Gastroesophageal sphincter (tissue), 4 donors: ENCODE results near the gene NXF1. TPM values are rescaled to one million over a fixed set of nuclear protein-coding genes. Genes with fewer than 3 reads are reported as not detected.
A peak's percentile ranks its signal among the peaks of the same experiment; 100 is the strongest.

Experiments
- ATAC-seq: fragments of 150-250 bp; one replicate; pipeline ENCODE4 v1.9.1; 2016; ENCODE audit warnings: mild to moderate bottlenecking, moderate library complexity
- H3K27ac ChIP-seq, 4 donors: fragments of 200-600 bp; sonication (generic) in 3 of 4; 1 replicate in 3 of 4; 2 replicates in 1 of 4; pipeline ENCODE4 v1.5.1; 2016 to 2019
- H3K27me3 ChIP-seq: fragments of 200-600 bp; sonication (generic); one replicate; pipeline ENCODE4 v1.5.1; 2019
- H3K36me3 ChIP-seq, 2 donors: fragments of 200-600 bp; sonication (generic); one replicate each; pipeline ENCODE4 v1.5.1; 2019; ENCODE audit warnings: control low read depth in 1 of 2
- H3K4me1 ChIP-seq, 3 donors: fragments of 200-600 bp; sonication (generic); 1 replicate in 2 of 3; 2 replicates in 1 of 3; pipeline ENCODE4 v1.5.1; 2016 to 2019; ENCODE audit warnings: control low read depth in 2 of 3
- H3K4me3 ChIP-seq, 2 donors: fragments of 200-600 bp; sonication (generic); one replicate each; pipeline ENCODE4 v1.5.1; 2019; ENCODE audit warnings: mild to moderate bottlenecking in 1 of 2, moderate library complexity in 1 of 2
- H3K9me3 ChIP-seq, 3 donors: fragments of 200-600 bp; sonication (generic); one replicate each; pipeline ENCODE4 v1.5.1; 2017 to 2019; ENCODE audit warnings: control low read depth in 2 of 3
- CTCF ChIP-seq, 4 experiments: fragments of 200-600 bp in 2 of 4; fragments of 450-650 bp in 2 of 4; sonication (generic) in 1 of 4; IDR thresholded peaks; one replicate each; pipeline ENCODE4 v1.5.1; 2017 to 2019; ENCODE audit warnings: antibody characterized with exemption in 4 of 4, mild to moderate bottlenecking in 2 of 4, moderate library complexity in 2 of 4
- EP300 ChIP-seq: sonication (generic); formaldehyde crosslinking; IDR thresholded peaks from one replicate; pipeline ENCODE4 v1.6.1; 2017; ENCODE audit warnings: antibody characterized with exemption, mild to moderate bottlenecking
- POLR2A ChIP-seq, 2 donors: fragments of 450-650 bp; IDR thresholded peaks; one replicate each; pipeline ENCODE4 v1.6.1; 2017; ENCODE audit warnings: antibody characterized with exemption in 2 of 2, mild to moderate bottlenecking in 2 of 2, moderate library complexity in 1 of 2
- POLR2AphosphoS5 ChIP-seq: sonication (generic); formaldehyde crosslinking; IDR thresholded peaks from one replicate; pipeline ENCODE4 v1.6.1; 2017; ENCODE audit warnings: antibody characterized with exemption
- WGBS, 2 donors: methylation state at CpG; one replicate each; pipeline ENCODE4 v1.1.5; 2018; ENCODE audit warnings: low coverage in 1 of 2; 5-methylcytosine and 5-hydroxymethylcytosine counted together
- total RNA-seq, 4 donors: library from RNA; depleted of rRNA; stranded (reverse); fragments of >200 nt; gene quantifications; one replicate each; pipeline ENCODE4 v1.1.0, GENCODE V29; 2016

NXF1 gene
- total RNA-seq, 4 donors from 2014 or later = 33.2 to 72.3 (median 57.2) TPM

- WGBS, 2 donors = 43 to 51% methylated on average over 1 to 2 of the region's 5 CpGs
- TF ChIP-seq CTCF (IDR thresholded peaks at IDR 0.05) = no peak
- TF ChIP-seq POLR2AphosphoS5 = no peak
- TF ChIP-seq EP300 = no peak
- no peak for TF ChIP-seq POLR2A (IDR thresholded peaks at IDR 0.05)
- no peak overlapping the region for H3K4me3 ChIP-seq
- no peak for ATAC-seq
- peaks cover 7 to 66% (median 33%) of the 10 kb centered on the region in 3 donors for H3K4me1 ChIP-seq
- no peaks in the 10 kb centered on the region for H3K27me3 ChIP-seq
- H3K27ac ChIP-seq = no peak overlapping the region
- no peaks in the 10 kb centered on the region for H3K9me3 ChIP-seq
- peaks cover 0 to 47% of the 10 kb centered on the region in 2 donors for H3K36me3 ChIP-seq
These were observed 16.2 kb downstream of the NXF1 start for GRCh38 chr11:62788991-62789390.

- Histone ChIP-seq H3K4me1 (peaks cover 3 to 57% (median 27%) of the 10 kb centered on the region in 3 donors), H3K27ac (peak within 1 kb of the TSS; percentile 92 to 100 (median 96)), H3K4me3 (peak within 1 kb of the TSS; percentile 95 to 100), H3K27me3 (no peaks in the 10 kb centered on the region), H3K9me3 (no peaks in the 10 kb centered on the region), H3K36me3 (peaks cover 0 to 43% of the 10 kb centered on the region in 2 donors)
- 0% methylated on average over 1 of the region's 88 CpGs; no CpG with 5 or more reads in 1 of the 2 donors for WGBS, 2 donors
- peak; percentile 94 for ATAC-seq
- TF ChIP-seq EP300 (no peak), POLR2AphosphoS5 (peak; percentile 98), POLR2A (IDR thresholded peaks at IDR 0.05) (peak; percentile 96 to 97), CTCF (IDR thresholded peaks at IDR 0.05) (peak in 3 of 4 experiments; percentile 45 to 70 (median 48))
These were observed 18.1 kb downstream of the NXF1 start, which contains the start of gene TMEM179B for GRCh38 chr11:62787005-62787759. Gene TMEM179B (plus strand): TSS chr11:62787402. CDS start chr11:62787432, 30 bp downstream.

- WGBS, 2 donors = 8% methylated on average over 2 of the region's 51 CpGs; no CpG with 5 or more reads in 1 of the 2 donors
- peaks cover 2 to 52% (median 24%) of the 10 kb centered on the region in 3 donors for H3K4me1 ChIP-seq
These were observed 18.8 kb downstream of the NXF1 start for GRCh38 chr11:62786318-62787004.

GRCh38 chr11:62782753-62783152 lies 22.5 kb downstream of the NXF1 start:
- TF ChIP-seq CTCF (IDR thresholded peaks at IDR 0.05) = no peak
- TF ChIP-seq POLR2AphosphoS5 = no peak
- WGBS, 2 donors = 90 to 93% methylated on average over 3 to 5 of the region's 7 CpGs
- H3K36me3 ChIP-seq = peaks cover 0 to 63% of the 10 kb centered on the region in 2 donors

More at GRCh38 chr11:62786318-62787004, 18.8 kb downstream of the NXF1 start:
- Histone ChIP-seq H3K27me3 (no peaks in the 10 kb centered on the region), H3K9me3 (no peaks in the 10 kb centered on the region), H3K36me3 (peaks cover 0 to 48% of the 10 kb centered on the region in 2 donors), H3K4me3 (peak overlapping the region; percentile 95 to 100), H3K27ac (peak overlapping the region; percentile 92 to 100 (median 96))
- ATAC-seq = peak; percentile 88
- TF ChIP-seq POLR2AphosphoS5 (peak; percentile 49), EP300 (no peak), CTCF (IDR thresholded peaks at IDR 0.05) (peak; percentile 92 to 99 (median 97))

More at GRCh38 chr11:62782753-62783152, 22.5 kb downstream of the NXF1 start:
- Histone ChIP-seq H3K4me1 (peaks cover 2 to 15% (median 6%) of the 10 kb centered on the region in 3 donors), H3K27me3 (no peaks in the 10 kb centered on the region), H3K4me3 (no peak overlapping the region), H3K27ac (no peak overlapping the region), H3K9me3 (no peaks in the 10 kb centered on the region)
- no peak for ATAC-seq
